ENCODE measurements around the gene ABCB11. TPM values are rescaled to one million over a fixed set of nuclear protein-coding genes. Genes with fewer than 3 reads are reported as not detected.

ABCB11 gene
- total RNA-seq, 1 donor from 2014 or later, result not detected

GRCh38 chr2:168978461-168978861, 52.7 kb downstream of the ABCB11 start:
- no peak overlapping the region for H3K9ac ChIP-seq
- Mint-ChIP-seq H3K4me1 (no peaks in the 10 kb centered on the region), H3K9me3 (no peaks in the 10 kb centered on the region), H3K4me3 (no peak overlapping the region), H3K36me3 (no peaks in the 10 kb centered on the region), H3K27me3 (ENCODE audit: insufficient read depth, low read depth) (peaks cover 7% of the 10 kb centered on the region), H3K27ac (no peak overlapping the region)
- TF ChIP-seq EZH2 (IDR thresholded peaks at IDR 0.05) (no peak), EZH2phosphoT487 (IDR thresholded peaks at IDR 0.05) (no peak), CTCF (IDR thresholded peaks at IDR 0.05) (no peak)
- no peaks in the 10 kb centered on the region for H3K4me1 ChIP-seq
- no peaks in the 10 kb centered on the region for H3K79me2 ChIP-seq (ENCODE audit: low read depth)
- no peak overlapping the region for H3K4me3 ChIP-seq
- no peaks in the 10 kb centered on the region for H3K27me3 ChIP-seq
- H3K36me3 ChIP-seq, result no peaks in the 10 kb centered on the region
- no peak overlapping the region for H3K4me2 ChIP-seq
- peaks cover 22% of the 10 kb centered on the region for H3F3A ChIP-seq (ENCODE audit: low read depth)
- H2AFZ ChIP-seq (replicated peaks), result no peak overlapping the region
- H4K20me1 ChIP-seq (ENCODE audit: low read depth), result no peaks in the 10 kb centered on the region
- no peak for DNase-seq (ENCODE audit: low spot score)
- H3K27ac ChIP-seq, result no peak overlapping the region
- no peaks in the 10 kb centered on the region for H3K9me3 ChIP-seq (ENCODE audit: low read depth)

- peaks cover 7% of the 10 kb centered on the region for H3K27me3 Mint-ChIP-seq (ENCODE audit: insufficient read depth, low read depth)
Observed at GRCh38 chr2:168977608-168978007, 53.5 kb downstream of the ABCB11 start.

GRCh38 chr2:168976034-168976654, 55.0 kb downstream of the ABCB11 start:
- H3K4me3 ChIP-seq, result no peak overlapping the region
- H2AFZ ChIP-seq (replicated peaks), result no peak overlapping the region
- Mint-ChIP-seq H3K27ac (no peak overlapping the region), H3K27me3 (ENCODE audit: insufficient read depth, low read depth) (peaks cover 7% of the 10 kb centered on the region), H3K36me3 (no peaks in the 10 kb centered on the region), H3K4me1 (no peaks in the 10 kb centered on the region), H3K4me3 (no peak overlapping the region), H3K9me3 (no peaks in the 10 kb centered on the region)
- no peak for TF ChIP-seq EZH2phosphoT487 (IDR thresholded peaks at IDR 0.05)
- no peaks in the 10 kb centered on the region for H4K20me1 ChIP-seq (ENCODE audit: low read depth)
- no peaks in the 10 kb centered on the region for H3K4me1 ChIP-seq
- H3K36me3 ChIP-seq, result no peaks in the 10 kb centered on the region
- H3K27me3 ChIP-seq, result no peaks in the 10 kb centered on the region
- H3K9me3 ChIP-seq (ENCODE audit: low read depth), result no peaks in the 10 kb centered on the region
- no peak overlapping the region for H3K27ac ChIP-seq
- no peak overlapping the region for H3K4me2 ChIP-seq
- peak; percentile 6 for DNase-seq (ENCODE audit: low spot score)
- H3F3A ChIP-seq (ENCODE audit: low read depth), result peaks cover 22% of the 10 kb centered on the region
- no peaks in the 10 kb centered on the region for H3K79me2 ChIP-seq (ENCODE audit: low read depth)
- no peak overlapping the region for H3K9ac ChIP-seq

More at GRCh38 chr2:168977608-168978007, 53.5 kb downstream of the ABCB11 start:
- Mint-ChIP-seq H3K4me1 (no peaks in the 10 kb centered on the region), H3K36me3 (no peaks in the 10 kb centered on the region), H3K27ac (no peak overlapping the region), H3K4me3 (no peak overlapping the region), H3K9me3 (no peaks in the 10 kb centered on the region)
- Histone ChIP-seq H3K9me3 (ENCODE audit: low read depth) (no peaks in the 10 kb centered on the region), H4K20me1 (ENCODE audit: low read depth) (no peaks in the 10 kb centered on the region), H3K4me3 (no peak overlapping the region), H3K79me2 (ENCODE audit: low read depth) (no peaks in the 10 kb centered on the region), H3K36me3 (no peaks in the 10 kb centered on the region), H3F3A (ENCODE audit: low read depth) (peaks cover 22% of the 10 kb centered on the region), H3K4me2 (no peak overlapping the region), H3K27me3 (no peaks in the 10 kb centered on the region), H3K4me1 (no peaks in the 10 kb centered on the region), H3K9ac (no peak overlapping the region), H3K27ac (no peak overlapping the region), H2AFZ (replicated peaks) (no peak overlapping the region)
- no peak for TF ChIP-seq CTCF (IDR thresholded peaks at IDR 0.05)
- TF ChIP-seq EZH2phosphoT487 (IDR thresholded peaks at IDR 0.05), result no peak
- no peak for DNase-seq (ENCODE audit: low spot score)

GRCh38 chr2:168974428-168974827, 56.7 kb downstream of the ABCB11 start:
- H3K27me3 ChIP-seq, result no peaks in the 10 kb centered on the region
- no peak overlapping the region for H3K4me3 ChIP-seq
- peaks cover 22% of the 10 kb centered on the region for H3F3A ChIP-seq (ENCODE audit: low read depth)
- no peak overlapping the region for H3K4me3 Mint-ChIP-seq
- no peaks in the 10 kb centered on the region for H4K20me1 ChIP-seq (ENCODE audit: low read depth)
- H3K27me3 Mint-ChIP-seq (ENCODE audit: insufficient read depth, low read depth), result peaks cover 7% of the 10 kb centered on the region
- no peak overlapping the region for H2AFZ ChIP-seq (replicated peaks)
- no peak for DNase-seq (ENCODE audit: low spot score)
- no peak overlapping the region for H3K27ac Mint-ChIP-seq
- H3K4me1 ChIP-seq, result no peaks in the 10 kb centered on the region
- no peaks in the 10 kb centered on the region for H3K36me3 Mint-ChIP-seq
- peaks cover 6% of the 10 kb centered on the region for H3K4me1 Mint-ChIP-seq
- no peaks in the 10 kb centered on the region for H3K36me3 ChIP-seq
- no peak overlapping the region for H3K27ac ChIP-seq
- H3K9me3 Mint-ChIP-seq, result no peaks in the 10 kb centered on the region
- H3K9me3 ChIP-seq (ENCODE audit: low read depth), result no peaks in the 10 kb centered on the region
- H3K79me2 ChIP-seq (ENCODE audit: low read depth), result no peaks in the 10 kb centered on the region
- H3K4me2 ChIP-seq, result no peak overlapping the region
- TF ChIP-seq CTCF (IDR thresholded peaks at IDR 0.05) (no peak), EZH2phosphoT487 (IDR thresholded peaks at IDR 0.05) (no peak), EZH2 (IDR thresholded peaks at IDR 0.05) (no peak)
- H3K9ac ChIP-seq, result no peak overlapping the region

Data from neural progenitor cell (in vitro differentiated cells).